Hematopoietic multipotent progenitor cell treated with erythropoietin and hydrocortisone succinate and interleukin-3 and kit ligand, for 4 days (in vitro differentiated cells): ENCODE results near the gene IL20.

Experiments used
- DNase-seq: peaks from one replicate; pipeline ENCODE4 v3.0.0-alpha.2; 2015

The IL20 gene

GRCh38 chr1:206883160-206883559 lies 17.7 kb downstream of the IL20 start:
- DNase-seq: no peak

- no peak for DNase-seq
These were observed 18.5 kb downstream of the IL20 start for GRCh38 chr1:206883876-206884275.

GRCh38 chr1:206885341-206886060 lies 20.1 kb downstream of the IL20 start:
- no peak for DNase-seq

GRCh38 chr1:206886831-206887230 lies 21.4 kb downstream of the IL20 start:
- DNase-seq: no peak

- no peak for DNase-seq
These were observed 22.3 kb downstream of the IL20 start for GRCh38 chr1:206887701-206888100.

GRCh38 chr1:206890125-206891060 lies 25.0 kb downstream of the IL20 start:
- DNase-seq: peak; percentile 35

DNA sequence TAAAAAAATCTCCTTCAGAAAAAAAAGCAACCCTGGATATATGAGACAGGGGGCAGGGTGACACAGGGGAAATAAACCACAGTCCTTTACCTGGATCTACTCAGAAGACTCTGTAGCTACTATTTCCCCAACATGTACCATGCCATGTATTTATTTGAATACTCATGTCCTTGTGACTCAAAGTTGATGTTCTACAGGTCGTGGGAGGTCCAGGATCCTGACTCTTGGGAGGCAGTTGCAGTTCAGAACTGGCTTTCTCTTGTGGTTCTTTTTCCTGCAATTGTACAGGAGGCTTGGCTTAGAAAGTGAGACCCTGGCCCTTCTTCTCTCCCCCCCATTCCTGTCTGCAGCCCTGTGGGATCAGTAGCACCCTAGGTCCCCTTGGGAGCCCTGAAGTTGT lies 26.0 kb downstream of the IL20 start:
- no peak for DNase-seq

DNA sequence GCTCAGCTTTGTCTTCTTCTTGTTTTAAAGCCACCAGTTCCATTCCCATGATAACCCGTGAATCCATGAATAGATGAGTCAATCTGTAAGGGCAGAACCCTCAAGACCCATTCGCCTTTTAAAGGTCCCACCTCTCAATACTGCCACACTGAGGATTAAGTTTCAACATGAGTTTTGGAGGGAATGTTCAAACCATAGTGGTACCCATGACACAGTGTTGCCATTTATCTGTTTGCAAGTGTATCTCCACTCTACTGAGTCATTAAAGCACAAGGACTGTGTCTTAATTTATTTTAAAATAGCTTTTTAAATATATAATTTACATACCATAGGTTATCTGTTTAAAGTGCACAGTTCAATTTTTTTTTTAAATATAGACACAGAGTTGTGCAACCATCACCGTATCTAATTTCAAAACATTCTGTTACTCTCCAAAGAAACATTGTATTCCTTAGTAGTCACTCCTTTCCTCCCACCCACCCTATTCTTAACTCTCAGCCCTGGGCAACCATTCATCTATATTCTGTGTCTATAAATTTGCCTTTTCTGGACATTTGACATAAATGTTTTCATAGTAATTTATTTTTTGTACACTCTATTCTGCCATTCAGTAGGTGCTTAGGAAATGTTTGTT lies 27.0 kb downstream of the IL20 start:
- DNase-seq: no peak

DNA sequence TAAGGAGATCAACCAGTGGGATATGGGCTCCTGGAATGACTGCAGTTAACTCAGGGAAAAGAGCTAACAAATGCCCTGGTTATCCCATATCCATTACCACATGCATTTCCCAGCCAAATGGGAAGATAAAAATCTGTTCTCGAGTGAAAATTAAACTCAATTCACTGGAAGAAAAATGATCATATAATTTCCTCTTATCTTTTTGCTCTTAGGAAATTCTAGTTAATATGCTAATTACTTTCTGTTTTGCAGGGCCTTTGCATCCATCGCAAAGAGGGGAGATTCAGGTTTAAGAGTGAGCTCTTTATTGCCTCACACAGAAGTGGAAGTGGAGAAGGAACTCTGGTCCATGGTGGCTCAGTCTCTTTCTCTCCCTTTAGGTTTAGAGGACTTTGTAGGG lies 28.0 kb downstream of the IL20 start:
- no peak for DNase-seq

DNA sequence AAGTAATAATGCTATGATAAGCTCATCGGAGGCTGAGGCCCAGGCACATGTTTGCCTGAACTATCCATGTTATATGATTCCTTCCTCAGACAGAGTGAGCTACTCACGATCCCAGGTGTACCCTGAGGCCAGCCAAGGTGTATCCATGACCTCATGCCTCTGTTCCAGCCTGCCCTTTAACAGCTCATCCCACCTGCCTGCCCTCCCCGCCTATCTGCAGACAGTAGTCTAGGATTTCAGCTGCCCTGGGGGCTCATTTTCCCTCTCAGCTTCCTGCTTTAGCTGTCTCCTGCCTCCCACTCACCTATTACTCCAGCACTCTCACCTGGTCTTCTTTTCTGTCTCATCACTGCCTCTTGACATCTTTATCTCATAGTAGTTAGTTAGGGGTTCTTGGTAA lies 29.9 kb downstream of the IL20 start:
- no peak for DNase-seq

DNA sequence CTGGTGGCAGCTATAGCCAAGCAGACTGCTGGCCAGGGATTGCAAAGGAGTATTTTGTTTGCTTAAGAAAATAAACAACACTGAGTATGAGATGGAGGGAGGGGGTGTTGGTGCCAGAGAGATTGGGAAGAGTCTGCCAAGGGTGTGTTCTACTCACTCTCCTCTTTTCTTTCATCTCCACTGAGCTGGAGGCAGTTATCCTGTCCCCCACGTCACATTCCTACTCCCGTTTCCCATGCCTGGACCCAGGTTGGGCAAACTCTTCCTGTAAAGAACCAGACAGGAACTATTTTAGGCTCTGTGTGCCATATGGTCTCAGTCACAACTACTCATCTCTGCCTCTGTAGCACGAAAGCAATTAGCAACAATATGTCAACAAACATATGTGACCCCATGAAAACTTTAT lies 30.4 kb downstream of the IL20 start:
- no peak for DNase-seq

DNA sequence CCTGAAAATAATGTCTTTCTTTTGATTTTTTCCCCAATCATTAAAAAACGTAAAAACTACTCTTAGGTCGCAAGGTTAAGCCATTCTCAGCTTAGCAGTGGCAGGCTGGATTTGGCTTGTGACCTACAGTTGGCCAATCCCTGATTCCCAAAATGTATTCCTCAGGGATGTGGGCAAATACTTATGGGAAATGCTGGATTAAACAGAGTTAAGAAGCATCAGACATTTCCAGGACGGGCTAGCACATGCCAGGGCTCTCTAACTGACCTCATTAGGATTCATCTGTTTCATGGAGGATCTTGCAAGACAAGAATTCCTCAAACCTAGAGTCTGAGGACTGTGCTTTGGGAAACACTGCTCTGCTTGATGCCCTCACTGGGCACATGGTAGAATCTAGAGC lies 30.8 kb downstream of the IL20 start:
- DNase-seq: no peak

DNA sequence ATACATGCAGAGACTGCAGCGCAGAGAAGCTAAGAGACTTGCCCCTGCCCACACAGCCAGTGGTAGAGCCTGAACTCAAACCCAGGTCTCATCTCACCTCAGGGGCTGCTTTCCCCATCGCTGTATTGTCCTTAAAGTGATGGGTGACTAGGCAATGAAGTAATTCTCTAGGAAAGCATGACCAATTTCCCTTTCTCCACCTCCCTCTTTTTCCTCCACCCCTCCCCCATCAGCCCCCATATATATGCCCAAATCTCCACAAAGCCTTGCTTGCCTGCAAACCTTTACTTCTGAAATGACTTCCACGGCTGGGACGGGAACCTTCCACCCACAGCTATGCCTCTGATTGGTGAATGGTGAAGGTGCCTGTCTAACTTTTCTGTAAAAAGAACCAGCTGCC lies 31.8 kb downstream of the IL20 start, which contains the start of gene IL24:
IL24 (plus strand) TSS at position 269 of the 400 bp plus-strand sequence. CDS start 390 bp downstream, outside the sequence.
- no peak for DNase-seq

DNA sequence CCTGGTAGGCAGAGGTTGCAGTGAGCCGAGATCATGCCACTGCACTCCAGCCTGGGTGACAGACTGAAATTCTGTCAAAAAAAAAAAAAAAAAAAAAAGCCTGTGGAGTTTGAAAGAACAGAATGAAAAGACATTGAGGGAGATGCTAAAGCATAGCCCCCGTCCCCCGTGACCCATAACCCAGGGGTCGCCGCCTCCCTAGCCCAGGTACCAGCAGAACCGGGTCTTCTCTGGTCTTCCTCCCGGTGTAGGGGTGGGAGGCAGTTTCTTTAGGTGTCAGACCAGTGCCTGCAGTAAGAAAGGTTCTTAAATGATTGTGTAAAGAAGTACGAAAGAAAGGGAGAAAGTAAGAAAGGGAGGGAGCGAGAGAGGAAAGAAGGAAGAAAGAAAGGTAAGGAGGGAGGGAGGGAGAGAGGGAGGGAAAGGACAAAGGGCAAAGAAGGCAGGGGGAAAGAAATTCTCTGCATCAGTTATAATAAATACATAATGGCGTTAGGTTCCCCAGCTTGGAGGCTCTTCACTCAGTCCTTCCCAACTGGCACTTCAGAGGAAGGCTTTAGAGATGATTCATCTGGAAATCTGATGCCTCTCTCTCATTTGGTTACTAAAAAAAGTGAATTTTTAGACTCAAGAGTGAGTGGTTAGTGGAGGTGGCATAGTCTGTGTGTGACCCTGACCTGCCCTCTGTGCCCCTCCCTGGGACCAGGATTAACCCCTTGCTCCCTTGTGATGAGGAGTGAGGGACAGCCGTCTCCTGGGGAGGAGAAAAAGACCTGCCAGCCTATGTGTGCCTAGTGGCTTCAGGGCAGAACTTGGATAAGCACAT lies 32.9 kb downstream of the IL20 start:
- no peak for DNase-seq

DNA sequence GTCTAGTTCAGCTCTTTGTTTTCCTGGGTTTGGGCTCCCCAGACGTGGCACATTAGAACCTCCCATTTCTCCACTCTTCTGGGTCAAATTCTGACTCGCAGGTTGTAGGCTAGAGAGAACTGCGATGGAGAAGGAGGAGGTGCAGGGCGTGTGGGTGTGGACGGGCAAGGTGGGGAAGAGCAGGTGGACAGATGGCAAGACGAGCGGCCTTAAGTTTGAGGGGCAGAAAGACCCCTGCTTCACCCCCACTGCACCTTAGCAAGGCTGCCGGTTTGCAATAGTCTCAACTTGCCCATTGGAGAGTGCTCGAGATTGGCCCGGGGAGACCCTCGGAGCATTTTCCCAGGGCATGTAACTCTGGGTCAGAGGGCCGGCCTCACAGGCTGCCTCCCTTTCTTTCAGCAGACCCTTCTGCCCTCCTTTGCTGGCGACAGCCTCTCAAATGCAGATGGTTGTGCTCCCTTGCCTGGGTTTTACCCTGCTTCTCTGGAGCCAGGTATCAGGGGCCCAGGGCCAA lies 33.5 kb downstream of the IL20 start:
- no peak for DNase-seq

DNA sequence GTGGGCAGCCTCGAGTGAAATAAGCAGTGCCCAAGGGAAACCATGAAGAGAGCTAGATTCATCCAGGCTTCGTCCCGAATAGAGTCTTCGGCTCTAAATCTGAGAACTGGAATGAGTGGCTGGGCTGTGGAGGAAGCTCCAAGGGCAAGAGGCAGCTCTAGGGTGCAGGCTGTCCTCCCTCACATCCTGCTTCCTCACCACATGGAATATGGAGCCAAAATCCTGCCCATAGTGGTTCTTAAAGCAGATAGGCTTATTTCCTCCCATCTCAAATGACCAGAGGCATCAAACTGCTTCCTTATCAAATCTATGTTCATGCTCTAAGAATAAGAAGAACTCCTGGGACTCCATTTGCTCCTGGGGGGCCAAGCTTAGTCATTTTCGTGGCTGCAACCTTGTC lies 34.3 kb downstream of the IL20 start:
- no peak for DNase-seq

DNA sequence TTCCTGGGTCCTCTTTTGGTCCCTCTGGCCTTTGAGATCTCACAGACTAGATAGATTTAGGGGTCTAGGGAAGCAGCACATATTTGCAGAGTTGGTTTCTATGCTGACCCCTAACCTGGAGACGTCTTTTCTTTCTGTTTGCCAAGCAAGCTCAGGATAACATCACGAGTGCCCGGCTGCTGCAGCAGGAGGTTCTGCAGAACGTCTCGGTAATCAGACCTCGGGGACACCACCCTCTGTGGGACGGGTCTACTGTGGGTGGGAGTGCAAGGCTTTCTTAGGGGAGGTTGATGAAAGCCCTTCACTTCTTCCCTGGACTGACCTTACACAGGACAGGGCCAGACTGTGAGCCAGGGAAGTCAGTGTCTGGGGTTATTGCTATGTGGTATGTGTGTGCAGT lies 34.7 kb downstream of the IL20 start:
- DNase-seq: no peak

GRCh38 chr1:206901944-206902343 lies 36.5 kb downstream of the IL20 start:
- no peak for DNase-seq

- no peak for DNase-seq
These were observed 37.3 kb downstream of the IL20 start for GRCh38 chr1:206902702-206903101.

DNA sequence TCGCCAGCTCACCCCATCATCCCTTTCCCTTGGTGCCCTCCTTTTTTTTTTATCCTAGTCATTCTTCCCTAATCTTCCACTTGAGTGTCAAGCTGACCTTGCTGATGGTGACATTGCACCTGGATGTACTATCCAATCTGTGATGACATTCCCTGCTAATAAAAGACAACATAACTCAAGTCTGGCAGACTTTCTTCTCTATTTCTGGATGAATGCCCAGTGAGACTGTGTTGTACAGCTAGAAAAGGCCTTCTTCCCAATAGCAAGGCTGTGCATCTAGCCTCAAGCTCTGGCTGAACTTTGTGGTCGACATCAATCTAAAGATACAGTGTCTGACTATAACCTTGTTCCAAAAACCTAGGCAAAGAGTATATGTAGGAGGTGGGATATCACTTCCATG lies 38.3 kb downstream of the IL20 start:
- DNase-seq: no peak

DNA sequence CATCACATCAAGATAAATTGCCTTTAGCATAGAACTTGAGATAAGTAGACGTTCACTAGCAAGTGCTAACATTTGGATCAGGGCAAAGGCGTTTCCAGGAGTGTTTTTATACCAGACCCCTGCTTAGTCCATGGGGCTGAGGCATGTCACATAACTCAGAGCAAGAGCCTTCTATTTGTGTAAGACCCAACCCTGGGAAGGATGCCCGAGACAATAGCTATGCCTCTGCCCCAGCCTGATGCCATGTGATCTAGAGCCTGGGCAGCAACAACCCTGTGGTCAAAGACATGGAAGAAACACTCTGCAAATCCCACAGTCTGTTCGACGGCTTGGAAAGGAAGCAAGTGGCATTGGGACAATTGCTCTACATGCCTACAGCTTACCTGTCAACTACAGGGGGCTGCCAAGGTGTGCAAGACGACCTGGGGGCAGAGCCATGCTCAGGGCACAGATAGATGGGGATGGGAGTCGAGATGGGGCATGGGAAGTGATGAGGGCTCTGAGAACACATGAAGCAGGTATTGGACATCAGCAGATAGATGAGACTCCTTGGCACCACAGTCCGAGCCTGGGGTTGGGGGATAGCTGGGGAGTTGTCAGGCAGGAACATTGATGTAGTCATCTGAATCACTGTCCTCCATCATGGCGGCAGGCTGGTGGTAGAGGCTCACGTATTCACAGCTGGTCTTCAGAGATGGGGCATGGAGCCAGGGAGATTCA lies 39.2 kb downstream of the IL20 start:
- no peak for DNase-seq
